Hematopoietic multipotent progenitor cell treated with erythropoietin and hydrocortisone succinate and interleukin-3 and kit ligand, for 15 days (in vitro differentiated cells): ENCODE measurements around the gene OIT3.

Source experiments
- DNase-seq: peaks from one replicate; pipeline ENCODE4 v3.0.0-alpha.2; 2015; ENCODE audit warnings: low spot score

OIT3 gene

GRCh38 chr10:72952642-72953158 is 59.2 kb downstream of the OIT3 start:
- DNase-seq, result no peak

DNA sequence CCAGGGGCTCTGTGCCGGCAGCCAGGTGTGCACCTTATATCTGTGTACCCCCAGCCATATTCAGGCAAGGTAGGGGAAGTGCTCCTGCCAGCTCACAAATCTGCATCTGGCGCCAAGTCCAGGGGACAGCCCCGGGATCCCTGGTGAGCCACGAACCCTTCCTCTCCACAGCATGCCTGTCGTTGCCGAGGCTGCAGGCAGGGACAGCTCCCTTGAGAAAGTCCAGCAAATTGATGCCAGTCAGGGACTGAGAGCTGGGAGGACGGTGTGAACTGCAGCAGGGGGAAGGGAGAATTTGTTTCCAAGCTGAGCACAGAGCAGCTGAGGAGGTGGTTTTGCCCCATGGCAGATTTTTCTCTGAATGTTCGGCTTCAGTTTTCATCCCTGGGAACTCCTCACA is 60.1 kb downstream of the OIT3 start:
- DNase-seq, result no peak

GRCh38 chr10:72954230-72954595 is 60.7 kb downstream of the OIT3 start:
- no peak for DNase-seq

DNA sequence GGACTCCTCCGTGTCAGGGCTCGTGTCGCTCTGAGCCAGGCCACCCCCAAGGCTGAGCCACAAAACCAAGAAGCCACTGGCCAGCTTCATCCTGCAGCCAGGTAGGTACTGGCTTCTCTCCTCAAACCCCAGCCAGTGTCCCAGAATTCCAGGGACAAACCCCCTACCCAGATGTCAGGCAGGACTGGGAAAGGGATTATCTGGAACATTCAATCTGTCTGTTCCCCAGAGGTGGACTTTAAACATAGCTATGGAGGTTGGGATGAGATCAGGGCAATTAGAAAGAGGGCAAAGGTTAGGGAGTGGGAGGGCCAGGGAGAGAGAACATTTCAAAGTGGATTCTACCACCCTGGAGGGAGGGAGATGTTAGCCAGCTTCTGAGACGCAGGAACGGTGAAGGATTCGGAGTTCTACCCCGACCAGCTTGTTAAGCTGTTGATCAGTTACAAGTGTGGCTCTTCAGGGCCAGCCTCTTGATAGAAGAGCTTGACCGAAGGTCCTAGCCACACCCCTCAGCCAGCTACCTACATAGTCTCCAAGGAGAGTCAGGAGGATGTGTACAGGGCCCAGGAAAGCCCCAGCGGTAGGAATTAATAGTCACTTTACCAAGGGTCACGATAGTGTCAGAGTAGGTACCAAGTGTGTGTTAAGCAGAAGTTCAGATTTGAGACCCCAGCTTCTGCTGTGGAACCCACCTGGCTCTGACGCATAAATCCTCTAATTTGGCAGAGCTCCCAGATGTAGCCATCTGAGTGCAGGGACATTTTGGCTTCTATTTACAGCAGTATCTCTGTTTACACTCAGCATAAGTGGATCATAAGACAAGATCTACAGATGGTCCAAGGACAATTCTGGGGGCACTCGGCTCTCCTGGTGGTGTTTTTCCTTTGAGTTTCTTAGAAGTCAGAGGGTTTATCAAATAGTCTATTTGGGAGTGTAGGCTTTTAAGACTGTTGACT is 61.3 kb downstream of the OIT3 start, which contains the start of gene PLA2G12B:
Gene PLA2G12B, minus strand, starts transcription at position 211 of the 959 bp plus-strand sequence. Its CDS starts 121 bp downstream, at position 90.
- no peak for DNase-seq

DNA sequence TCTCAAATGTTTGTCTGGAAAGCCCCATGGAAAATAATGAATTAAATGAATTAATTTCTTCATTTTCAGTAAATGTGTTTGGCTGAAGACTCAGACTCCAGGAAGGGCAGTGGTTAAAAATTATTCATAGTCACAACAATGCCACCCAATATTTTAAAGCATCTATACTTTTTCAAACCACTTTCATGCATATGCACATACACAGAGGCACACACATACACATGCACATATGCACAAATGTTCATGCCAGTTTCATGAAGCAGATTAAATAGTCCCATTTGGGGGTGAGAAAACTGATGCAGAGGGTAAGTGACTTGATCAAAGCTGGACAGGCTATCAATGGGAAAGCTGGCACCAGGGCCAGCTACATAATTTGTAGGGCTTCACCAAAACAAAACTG is 62.5 kb downstream of the OIT3 start:
- no peak for DNase-seq

- DNase-seq, result no peak
These were observed 83.3 kb downstream of the OIT3 start for GRCh38 chr10:72976886-72977285.

DNA sequence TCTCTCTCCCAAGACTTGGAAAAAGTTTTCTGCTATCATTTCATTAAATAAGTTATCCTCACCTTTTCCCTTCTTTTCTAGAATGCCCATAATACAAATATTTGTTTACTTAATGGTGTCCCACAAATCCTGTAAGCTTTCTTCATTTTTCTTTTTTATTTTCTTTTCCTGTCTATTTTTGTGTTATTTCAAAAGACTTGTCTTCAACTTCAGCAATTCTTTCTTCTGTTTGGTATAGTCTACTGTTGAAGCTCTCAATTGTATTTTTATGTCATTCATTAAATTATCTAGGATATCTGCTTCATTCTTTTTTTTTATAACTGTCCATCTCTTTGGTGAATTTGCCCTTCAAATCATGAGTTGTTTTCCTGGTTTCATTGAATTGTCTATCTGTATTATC is 86.2 kb downstream of the OIT3 start:
- DNase-seq, result no peak

- no peak for DNase-seq
These were observed 86.8 kb downstream of the OIT3 start for GRCh38 chr10:72980348-72980747.

GRCh38 chr10:72981028-72981881 is 87.7 kb downstream of the OIT3 start:
- no peak for DNase-seq

DNA sequence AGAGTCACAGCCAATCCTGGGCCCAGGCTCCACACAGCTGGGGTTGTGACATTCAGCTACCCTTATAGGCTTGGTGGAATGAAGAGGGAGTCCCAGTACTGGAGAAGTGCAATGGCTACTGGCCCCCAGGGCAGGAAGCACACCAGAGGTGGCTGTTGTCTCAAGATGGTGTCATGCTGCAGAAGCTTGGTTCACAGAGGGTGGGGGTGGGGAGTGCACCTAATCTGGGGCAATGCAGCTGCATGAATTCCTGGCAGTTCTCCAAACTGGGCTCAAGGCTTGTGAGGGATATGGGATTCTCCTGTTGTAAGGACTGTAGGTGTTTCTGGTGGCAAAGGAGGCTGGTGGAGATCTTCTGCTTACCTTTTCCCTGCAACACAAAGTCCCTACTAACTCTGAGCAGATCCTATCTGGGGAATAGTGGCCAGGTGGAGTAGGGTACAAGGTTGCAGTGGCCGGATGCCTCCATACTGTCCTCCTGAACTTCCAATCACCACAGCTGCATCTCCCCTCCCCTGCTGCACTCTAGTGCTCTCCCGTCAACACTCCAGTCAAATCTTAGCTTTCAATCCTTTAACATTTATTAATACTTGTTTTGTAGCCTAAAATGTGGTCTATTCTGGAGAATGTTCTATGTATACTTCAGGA is 88.5 kb downstream of the OIT3 start:
- DNase-seq, result peak; percentile 39
